A549 treated with Mapracorat at 1 μM for 4 hours (cell line): ENCODE results near the gene PTPRT. TPM values are rescaled to one million over a fixed set of nuclear protein-coding genes. Genes with fewer than 3 reads are reported as not detected.

ENCODE experiments used
- total RNA-seq: library from RNA; stranded (reverse); fragments of 200-300 nt; extraction: Qiagen RNA extraction; gene quantifications from 5 replicates; pipeline ENCODE4 v1.2.3, GENCODE V29; 2022

PTPRT gene
- not detected in 5 replicates for total RNA-seq

DNA sequence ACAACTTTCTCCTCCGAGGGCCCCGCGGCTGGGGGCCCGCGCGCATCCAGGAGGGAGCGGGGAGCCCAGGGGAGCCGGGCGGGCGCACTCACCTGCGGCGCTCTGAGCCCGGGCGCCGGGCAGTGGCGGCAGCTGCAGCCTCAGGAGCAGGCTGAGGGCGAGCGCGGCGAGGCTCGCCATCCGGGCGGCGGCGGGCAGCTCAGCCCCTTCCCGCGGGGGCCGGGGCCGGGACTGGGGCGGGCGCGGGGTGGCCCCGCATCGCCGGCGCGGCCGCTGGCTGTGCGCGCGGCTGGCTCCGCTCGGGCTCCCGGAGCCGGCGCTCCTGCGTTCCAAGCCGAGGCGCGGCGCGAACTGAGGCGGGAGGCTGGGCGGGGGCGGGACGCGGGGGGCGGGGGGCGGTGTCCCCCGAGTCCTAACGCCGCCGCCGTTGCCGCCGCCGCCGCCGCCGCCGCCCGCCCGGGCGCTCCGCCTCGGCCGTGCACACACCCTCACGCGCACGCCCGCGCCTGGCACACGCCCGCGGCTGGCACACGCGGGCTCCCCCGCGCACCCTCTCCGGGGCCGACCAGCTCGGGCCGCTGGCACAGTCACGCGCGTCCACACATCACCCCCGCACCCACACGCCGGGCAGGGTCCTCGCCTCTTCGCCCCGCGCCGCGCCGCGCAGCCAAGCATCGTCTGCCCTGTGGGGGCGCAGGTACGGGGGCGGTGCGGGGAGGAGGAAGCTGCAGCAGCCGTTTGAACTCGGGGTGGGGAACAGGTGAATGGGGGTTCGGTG is at the start of gene PTPRT:
Gene PTPRT (minus strand): TSS at position 353 of the 778 bp plus-strand sequence. CDS start 173 bp downstream, at position 180.

